ENCODE results near the gene EPHB2.
"Not testable (repeated sequence)": the region's sequence is repeated elsewhere in the genome, so short reads cannot be mapped to it uniquely, and the experiment has no call there.

The EPHB2 gene

GRCh38 chr1:22824466-22824865, 113.8 kb downstream of the EPHB2 start:
- DNase-seq, result no peak

- DNase-seq, result no peak
Observed at GRCh38 chr1:22824975-22825374, 114.3 kb downstream of the EPHB2 start.

- DNase-seq, result no peak
Observed at GRCh38 chr1:22825486-22826189, 115.0 kb downstream of the EPHB2 start.

GRCh38 chr1:22826604-22827580, 116.3 kb downstream of the EPHB2 start:
- DNase-seq, result no peak

GRCh38 chr1:22827666-22828483, 117.2 kb downstream of the EPHB2 start:
- DNase-seq, result no peak

GRCh38 chr1:22828484-22829308, 118.1 kb downstream of the EPHB2 start:
- DNase-seq, result no peak

GRCh38 chr1:22829309-22829989, 118.8 kb downstream of the EPHB2 start:
- DNase-seq, result no peak

GRCh38 chr1:22830041-22830566, 119.5 kb downstream of the EPHB2 start:
- DNase-seq, result no peak

GRCh38 chr1:22830757-22831340, 120.2 kb downstream of the EPHB2 start:
- no peak for DNase-seq

GRCh38 chr1:22831729-22832413, 121.2 kb downstream of the EPHB2 start:
- DNase-seq, result no peak

GRCh38 chr1:22832414-22832786, 121.8 kb downstream of the EPHB2 start:
- DNase-seq, result no peak

GRCh38 chr1:22833699-22834098, 123.1 kb downstream of the EPHB2 start:
- no peak for DNase-seq

- not testable (repeated sequence) for DNase-seq
Observed at GRCh38 chr1:22834420-22834819, 123.8 kb downstream of the EPHB2 start.

GRCh38 chr1:22835636-22836319, 125.1 kb downstream of the EPHB2 start:
- DNase-seq, result no peak

GRCh38 chr1:22836850-22837249, 126.2 kb downstream of the EPHB2 start:
- no peak for DNase-seq

- DNase-seq, result no peak
Observed at GRCh38 chr1:22837332-22837731, 126.7 kb downstream of the EPHB2 start.

GRCh38 chr1:22838965-22839364, 128.3 kb downstream of the EPHB2 start:
- DNase-seq, result no peak

- no peak for DNase-seq
Observed at GRCh38 chr1:22839806-22840205, 129.2 kb downstream of the EPHB2 start.

GRCh38 chr1:22841142-22841541, 130.5 kb downstream of the EPHB2 start:
- no peak for DNase-seq

GRCh38 chr1:22841860-22842281, 131.2 kb downstream of the EPHB2 start:
- DNase-seq, result no peak
